ENCODE data around the gene ZFP3.

DNA sequence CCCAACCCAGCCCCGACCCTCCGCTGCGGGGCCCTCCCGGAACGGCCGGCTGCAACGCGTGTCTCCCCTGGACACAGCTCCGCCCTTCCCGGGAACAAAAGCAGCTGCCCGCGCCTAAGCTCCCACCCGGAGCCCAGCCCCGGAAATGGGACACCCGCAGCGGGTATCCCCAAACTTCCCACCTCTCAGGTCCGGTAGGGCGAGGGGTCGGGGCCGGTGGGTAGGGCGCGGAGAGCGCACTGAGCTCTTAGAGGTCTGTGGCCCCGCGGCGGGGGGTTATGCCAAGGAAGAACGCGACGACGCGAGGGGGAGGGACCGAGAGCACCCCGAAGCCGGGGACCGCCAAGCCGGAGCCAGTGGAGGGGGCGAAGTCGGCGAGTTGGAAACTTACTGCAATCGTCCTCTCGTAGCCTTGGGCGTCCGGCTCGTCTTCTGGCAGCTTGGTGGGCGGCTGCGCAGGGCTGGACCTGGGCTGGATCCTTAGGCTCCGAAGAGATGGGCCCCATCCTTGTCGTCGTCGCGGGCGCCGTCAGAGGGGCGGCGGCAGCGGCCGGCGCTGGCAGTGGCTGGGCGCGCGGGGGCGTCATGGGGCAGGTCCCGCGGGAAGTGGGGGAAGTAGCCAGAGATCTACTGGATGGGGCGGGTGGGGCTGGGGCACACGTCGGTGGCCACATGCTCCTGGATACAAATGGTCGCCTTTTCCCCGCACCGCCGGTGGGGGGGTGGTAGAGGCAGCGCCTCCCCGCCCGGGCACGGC, 44.5 kb downstream of the ZFP3 start:
- TF ChIP-seq CTCF (conservative IDR thresholded peaks at IDR 0.05; ENCODE audit: low read length) = no peak
- TF ChIP-seq EZH2phosphoT487 (IDR thresholded peaks at IDR 0.05; ENCODE audit: borderline replicate concordance, low read depth, low read length) = no peak

All from OCI-LY7 (cell line).